ENCODE measurements around the gene FER. TPM values are rescaled to one million over a fixed set of nuclear protein-coding genes. Genes with fewer than 3 reads are reported as not detected.
A peak's percentile ranks its signal among the peaks of the same experiment; 100 is the strongest.
"Not testable (repeated sequence)": the region's sequence is repeated elsewhere in the genome, so short reads cannot be mapped to it uniquely, and the experiment has no call there.

FER gene
- total RNA-seq, 1 donor from 2014 or later = 13.4 TPM

GRCh38 chr5:108772626-108773025 lies 24.9 kb downstream of the FER start:
- Histone ChIP-seq H3K27me3 (ENCODE audit: low read depth) (no peaks in the 10 kb centered on the region), H3K4me3 (no peak overlapping the region), H3K9me3 (replicated peaks) (no peaks in the 10 kb centered on the region), H3K36me3 (no peaks in the 10 kb centered on the region), H3K4me1 (peaks cover 20% of the 10 kb centered on the region), H3K27ac (replicated peaks) (no peak overlapping the region)
- intact Hi-C loops (cut with micrococcal nuclease) = no loop called here
- no peak for DNase-seq
- no peak for TF ChIP-seq CTCF (IDR thresholded peaks at IDR 0.05; ENCODE audit: borderline replicate concordance)

- Histone ChIP-seq H3K36me3 (no peaks in the 10 kb centered on the region), H3K4me3 (no peak overlapping the region), H3K27ac (replicated peaks) (no peak overlapping the region), H3K4me1 (peaks cover 20% of the 10 kb centered on the region), H3K27me3 (ENCODE audit: low read depth) (no peaks in the 10 kb centered on the region), H3K9me3 (replicated peaks) (no peaks in the 10 kb centered on the region)
- intact Hi-C loops (cut with micrococcal nuclease) = no loop called here
- no peak for DNase-seq
- no peak for TF ChIP-seq CTCF (IDR thresholded peaks at IDR 0.05; ENCODE audit: borderline replicate concordance)
These were observed 25.6 kb downstream of the FER start for GRCh38 chr5:108773330-108773729.

GRCh38 chr5:108774079-108774478 lies 26.4 kb downstream of the FER start:
- intact Hi-C loops (cut with micrococcal nuclease); H3K27me3 ChIP-seq (ENCODE audit: low read depth): not testable (repeated sequence)

GRCh38 chr5:108777582-108777981 lies 29.9 kb downstream of the FER start:
- H3K27me3 ChIP-seq (ENCODE audit: low read depth); H3K36me3 ChIP-seq; H3K27ac ChIP-seq (replicated peaks); DNase-seq; intact Hi-C loops (cut with micrococcal nuclease); H3K4me3 ChIP-seq: not testable (repeated sequence)
- peaks cover 13% of the 10 kb centered on the region for H3K9me3 ChIP-seq (replicated peaks)
- H3K4me1 ChIP-seq = peaks cover 13% of the 10 kb centered on the region

More at GRCh38 chr5:108774079-108774478, 26.4 kb downstream of the FER start:
- not testable (repeated sequence) for H3K36me3 ChIP-seq; H3K4me3 ChIP-seq; DNase-seq; H3K9me3 ChIP-seq (replicated peaks); H3K27ac ChIP-seq (replicated peaks)
- H3K4me1 ChIP-seq = peaks cover 17% of the 10 kb centered on the region

GRCh38 chr5:108784577-108784976 lies 36.9 kb downstream of the FER start:
- peaks cover 30% of the 10 kb centered on the region for H3K4me1 ChIP-seq
- H3K27me3 ChIP-seq (ENCODE audit: low read depth); H3K4me3 ChIP-seq; DNase-seq; intact Hi-C loops (cut with micrococcal nuclease); H3K27ac ChIP-seq (replicated peaks): not testable (repeated sequence)
- H3K36me3 ChIP-seq = peaks cover 19% of the 10 kb centered on the region
- H3K9me3 ChIP-seq (replicated peaks) = peaks cover 12% of the 10 kb centered on the region

- intact Hi-C loops (cut with micrococcal nuclease) = no loop called here
- H3K27me3 ChIP-seq (ENCODE audit: low read depth) = no peaks in the 10 kb centered on the region
- H3K9me3 ChIP-seq (replicated peaks) = peaks cover 11% of the 10 kb centered on the region
- no peak overlapping the region for H3K27ac ChIP-seq (replicated peaks)
- no peak for TF ChIP-seq CTCF (IDR thresholded peaks at IDR 0.05; ENCODE audit: borderline replicate concordance)
- DNase-seq = no peak
- no peak overlapping the region for H3K4me3 ChIP-seq
- peaks cover 25% of the 10 kb centered on the region for H3K4me1 ChIP-seq
- peaks cover 19% of the 10 kb centered on the region for H3K36me3 ChIP-seq
These were observed 39.2 kb downstream of the FER start for GRCh38 chr5:108786806-108787483.

GRCh38 chr5:108788142-108788541 lies 40.4 kb downstream of the FER start:
- DNase-seq = peak; percentile 67
- peaks cover 11% of the 10 kb centered on the region for H3K9me3 ChIP-seq (replicated peaks)
- TF ChIP-seq CTCF (IDR thresholded peaks at IDR 0.05; ENCODE audit: borderline replicate concordance) = no peak
- H3K4me3 ChIP-seq = peak overlapping the region; percentile 7
- H3K36me3 ChIP-seq = peaks cover 19% of the 10 kb centered on the region
- peaks cover 24% of the 10 kb centered on the region for H3K4me1 ChIP-seq
- intact Hi-C loops (cut with micrococcal nuclease) = no loop called here
- peak overlapping the region; percentile 53 for H3K27ac ChIP-seq (replicated peaks)
- no peaks in the 10 kb centered on the region for H3K27me3 ChIP-seq (ENCODE audit: low read depth)

All from left ventricle myocardium inferior (tissue), 1 donor.